ENCODE data around the gene TMEM185B. TPM values are rescaled to one million over a fixed set of nuclear protein-coding genes. Genes with fewer than 3 reads are reported as not detected.

TMEM185B gene
- polyA plus RNA-seq, 1 of the 3 experiments (the other 2 are of a cell fraction): 36.0 TPM

DNA sequence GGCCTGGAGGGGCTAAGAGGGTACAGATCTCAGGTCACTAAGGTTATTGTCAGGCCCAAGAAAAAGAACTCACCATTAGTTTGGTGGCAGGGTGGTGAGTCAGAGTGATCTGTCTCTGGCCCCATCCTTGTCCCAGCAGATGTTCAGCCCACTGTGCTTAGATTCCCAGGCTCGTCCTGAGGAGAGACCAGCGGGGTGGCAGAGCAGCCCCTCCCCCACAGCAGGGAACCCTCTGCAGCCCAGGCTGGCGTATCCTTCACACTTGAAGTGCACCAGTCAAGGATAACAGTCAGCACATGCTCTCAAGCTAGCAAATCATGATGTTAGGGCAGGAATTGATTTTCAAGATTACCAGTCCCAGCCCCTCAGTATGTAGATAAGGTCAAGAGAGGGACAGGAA is 43.1 kb downstream of the TMEM185B start:
- no peaks in the 10 kb centered on the region; a peak in 1 of 4 replicates for H3K4me1 ChIP-seq (ENCODE audit: control insufficient read depth in 1 of 2, insufficient read depth in 2 of 2, low read depth in 1 of 2, low read length in 1 of 2)
- H3K79me2 ChIP-seq (ENCODE audit: insufficient read depth): no peaks in the 10 kb centered on the region
- POLR2A ChIA-PET: no interaction called here
- H3K27ac ChIP-seq (ENCODE audit: low read depth in 2 of 2, low read length in 1 of 2): no peak overlapping the region
- no peaks in the 10 kb centered on the region for H3K9me2 ChIP-seq
- H4K20me1 ChIP-seq (ENCODE audit: insufficient read depth): no peaks in the 10 kb centered on the region
- H3K9ac ChIP-seq: no peak overlapping the region
- no peak overlapping the region for H3K4me3 ChIP-seq (ENCODE audit: low read depth in 2 of 2, low read length in 1 of 2)
- no peak overlapping the region for H2AFZ ChIP-seq (ENCODE audit: low read depth)
- H3K9me3 ChIP-seq: no peaks in the 10 kb centered on the region
- no peaks in the 10 kb centered on the region for H3F3A ChIP-seq (replicated peaks; ENCODE audit: insufficient read depth)
- H3K36me3 ChIP-seq (replicated peaks in 1 of 2; ENCODE audit: control insufficient read depth in 1 of 2, insufficient read depth in 2 of 2, low read length in 1 of 2): peaks cover 6 to 15% of the 10 kb centered on the region in 2 experiments
- no peaks in the 10 kb centered on the region for H3K27me3 ChIP-seq (ENCODE audit: insufficient read depth)
- DNase-seq: no peak
- CTCF ChIA-PET: interaction anchor here (1.1 to 2.6 kb wide), 2 partner anchors 70 to 133 kb away, joined by 3 to 7 read pairs; no protein-coding TSS in a partner anchor
- 100% methylated on average over 3 of the region's 3 CpGs for WGBS (ENCODE audit: low lambda C conversion rate)
- TF ChIP-seq TAF1 (IDR thresholded peaks at IDR 0.05; ENCODE audit: borderline replicate concordance, low read depth, low read length) (no peak), EZH2phosphoT487 (IDR thresholded peaks at IDR 0.05; ENCODE audit: borderline replicate concordance, low read depth) (no peak), NRF1 (IDR thresholded peaks at IDR 0.05; ENCODE audit: low read depth, low read length) (no peak), GATA2 (CRISPR knock-in tag; IDR thresholded peaks at IDR 0.05) (no peak)
- TF ChIP-seq, protein P1, sequence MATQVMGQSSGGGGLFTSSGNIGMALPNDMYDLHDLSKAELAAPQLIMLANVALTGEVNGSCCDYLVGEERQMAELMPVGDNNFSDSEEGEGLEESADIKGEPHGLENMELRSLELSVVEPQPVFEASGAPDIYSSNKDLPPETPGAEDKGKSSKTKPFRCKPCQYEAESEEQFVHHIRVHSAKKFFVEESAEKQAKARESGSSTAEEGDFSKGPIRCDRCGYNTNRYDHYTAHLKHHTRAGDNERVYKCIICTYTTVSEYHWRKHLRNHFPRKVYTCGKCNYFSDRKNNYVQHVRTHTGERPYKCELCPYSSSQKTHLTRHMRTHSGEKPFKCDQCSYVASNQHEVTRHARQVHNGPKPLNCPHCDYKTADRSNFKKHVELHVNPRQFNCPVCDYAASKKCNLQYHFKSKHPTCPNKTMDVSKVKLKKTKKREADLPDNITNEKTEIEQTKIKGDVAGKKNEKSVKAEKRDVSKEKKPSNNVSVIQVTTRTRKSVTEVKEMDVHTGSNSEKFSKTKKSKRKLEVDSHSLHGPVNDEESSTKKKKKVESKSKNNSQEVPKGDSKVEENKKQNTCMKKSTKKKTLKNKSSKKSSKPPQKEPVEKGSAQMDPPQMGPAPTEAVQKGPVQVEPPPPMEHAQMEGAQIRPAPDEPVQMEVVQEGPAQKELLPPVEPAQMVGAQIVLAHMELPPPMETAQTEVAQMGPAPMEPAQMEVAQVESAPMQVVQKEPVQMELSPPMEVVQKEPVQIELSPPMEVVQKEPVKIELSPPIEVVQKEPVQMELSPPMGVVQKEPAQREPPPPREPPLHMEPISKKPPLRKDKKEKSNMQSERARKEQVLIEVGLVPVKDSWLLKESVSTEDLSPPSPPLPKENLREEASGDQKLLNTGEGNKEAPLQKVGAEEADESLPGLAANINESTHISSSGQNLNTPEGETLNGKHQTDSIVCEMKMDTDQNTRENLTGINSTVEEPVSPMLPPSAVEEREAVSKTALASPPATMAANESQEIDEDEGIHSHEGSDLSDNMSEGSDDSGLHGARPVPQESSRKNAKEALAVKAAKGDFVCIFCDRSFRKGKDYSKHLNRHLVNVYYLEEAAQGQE (IDR thresholded peaks at IDR 0.05; ENCODE audit: low read depth, low read length): no peak
- no peak overlapping the region for H3K4me2 ChIP-seq

DNA sequence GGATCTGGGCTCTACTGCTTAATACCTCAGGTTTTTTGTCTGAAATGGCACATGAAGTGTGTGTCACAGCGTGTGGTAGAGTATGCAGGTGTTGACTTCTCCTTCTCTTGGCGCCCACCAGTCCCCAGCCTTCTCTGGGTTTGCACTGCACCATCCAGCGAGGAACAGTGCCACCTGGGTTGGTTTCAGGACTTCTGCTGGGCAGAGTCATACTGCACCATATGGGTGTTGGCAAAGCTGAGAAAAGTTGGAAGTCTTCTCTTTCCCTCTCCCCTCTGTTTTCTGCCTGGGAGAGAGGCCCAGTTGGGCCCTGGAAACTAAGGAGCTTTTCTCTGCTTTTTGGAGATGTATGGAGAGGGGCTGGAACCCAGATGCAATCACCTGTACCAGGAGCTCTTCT is 43.8 kb downstream of the TMEM185B start:
- no peak overlapping the region for H3K27ac ChIP-seq (ENCODE audit: low read depth in 2 of 2, low read length in 1 of 2)
- CTCF ChIA-PET: interaction anchor here (1.1 to 2.6 kb wide), 2 partner anchors 69 to 133 kb away, joined by 3 to 7 read pairs; no protein-coding TSS in a partner anchor
- no peak overlapping the region for H3K9ac ChIP-seq
- no peaks in the 10 kb centered on the region for H3K9me2 ChIP-seq
- H3K4me2 ChIP-seq: no peak overlapping the region
- no peak overlapping the region for H2AFZ ChIP-seq (ENCODE audit: low read depth)
- H3K9me3 ChIP-seq: no peaks in the 10 kb centered on the region
- H3K4me1 ChIP-seq (ENCODE audit: control insufficient read depth in 1 of 2, insufficient read depth in 2 of 2, low read depth in 1 of 2, low read length in 1 of 2): no peaks in the 10 kb centered on the region; a peak in 1 of 4 replicates
- no peak overlapping the region for H3K4me3 ChIP-seq (ENCODE audit: low read depth in 2 of 2, low read length in 1 of 2)
- H3K27me3 ChIP-seq (ENCODE audit: insufficient read depth): no peaks in the 10 kb centered on the region
- no peaks in the 10 kb centered on the region for H3F3A ChIP-seq (replicated peaks; ENCODE audit: insufficient read depth)
- DNase-seq: no peak
- 94% methylated on average over 3 of the region's 3 CpGs for WGBS (ENCODE audit: low lambda C conversion rate)
- no peaks in the 10 kb centered on the region for H3K79me2 ChIP-seq (ENCODE audit: insufficient read depth)
- POLR2A ChIA-PET: no interaction called here
- H4K20me1 ChIP-seq (ENCODE audit: insufficient read depth): no peaks in the 10 kb centered on the region
- TF ChIP-seq SIN3A (IDR thresholded peaks at IDR 0.05; ENCODE audit: borderline replicate concordance, low read depth, low read length): no peak
- TF ChIP-seq TEAD4 (IDR thresholded peaks at IDR 0.05; ENCODE audit: borderline replicate concordance, insufficient read depth): no peak
- TF ChIP-seq NFIC (IDR thresholded peaks at IDR 0.05; ENCODE audit: borderline replicate concordance): no peak
- TF ChIP-seq, protein P2, sequence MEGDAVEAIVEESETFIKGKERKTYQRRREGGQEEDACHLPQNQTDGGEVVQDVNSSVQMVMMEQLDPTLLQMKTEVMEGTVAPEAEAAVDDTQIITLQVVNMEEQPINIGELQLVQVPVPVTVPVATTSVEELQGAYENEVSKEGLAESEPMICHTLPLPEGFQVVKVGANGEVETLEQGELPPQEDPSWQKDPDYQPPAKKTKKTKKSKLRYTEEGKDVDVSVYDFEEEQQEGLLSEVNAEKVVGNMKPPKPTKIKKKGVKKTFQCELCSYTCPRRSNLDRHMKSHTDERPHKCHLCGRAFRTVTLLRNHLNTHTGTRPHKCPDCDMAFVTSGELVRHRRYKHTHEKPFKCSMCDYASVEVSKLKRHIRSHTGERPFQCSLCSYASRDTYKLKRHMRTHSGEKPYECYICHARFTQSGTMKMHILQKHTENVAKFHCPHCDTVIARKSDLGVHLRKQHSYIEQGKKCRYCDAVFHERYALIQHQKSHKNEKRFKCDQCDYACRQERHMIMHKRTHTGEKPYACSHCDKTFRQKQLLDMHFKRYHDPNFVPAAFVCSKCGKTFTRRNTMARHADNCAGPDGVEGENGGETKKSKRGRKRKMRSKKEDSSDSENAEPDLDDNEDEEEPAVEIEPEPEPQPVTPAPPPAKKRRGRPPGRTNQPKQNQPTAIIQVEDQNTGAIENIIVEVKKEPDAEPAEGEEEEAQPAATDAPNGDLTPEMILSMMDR (IDR thresholded peaks at IDR 0.05): no peak
- TF ChIP-seq, protein P1 (IDR thresholded peaks at IDR 0.05; ENCODE audit: low read depth, low read length): no peak
- no peak for TF ChIP-seq YY1 (IDR thresholded peaks at IDR 0.05; ENCODE audit: low read depth)
- H3K36me3 ChIP-seq (replicated peaks in 1 of 2; ENCODE audit: control insufficient read depth in 1 of 2, insufficient read depth in 2 of 2, low read length in 1 of 2): peaks cover 6 to 15% of the 10 kb centered on the region in 2 experiments
